Right renal pelvis (tissue), 4 donors: ENCODE data around the gene DUSP16. TPM values are rescaled to one million over a fixed set of nuclear protein-coding genes. Genes with fewer than 3 reads are reported as not detected.
"Not testable (repeated sequence)": the region's sequence is repeated elsewhere in the genome, so short reads cannot be mapped to it uniquely, and the experiment has no call there.

Experiments used
- DNase-seq, 4 donors: peaks; one replicate each; pipeline ENCODE4 v3.0.0-alpha.2; 2013; ENCODE audit warnings: low read depth in 4 of 4, low spot score in 3 of 4, missing footprints in 1 of 4
- polyA plus RNA-seq, 4 donors: library from polyadenylated mRNA; unstranded; fragments of 120-200 nt; gene quantifications; one replicate each; pipeline ENCODE4 v1.2.1, GENCODE V29; 2013; ENCODE audit not compliant: insufficient read length in 4 of 4

The DUSP16 gene
- polyA plus RNA-seq, 4 donors = 25.1 to 28.7 (median 26.0) TPM

DNA sequence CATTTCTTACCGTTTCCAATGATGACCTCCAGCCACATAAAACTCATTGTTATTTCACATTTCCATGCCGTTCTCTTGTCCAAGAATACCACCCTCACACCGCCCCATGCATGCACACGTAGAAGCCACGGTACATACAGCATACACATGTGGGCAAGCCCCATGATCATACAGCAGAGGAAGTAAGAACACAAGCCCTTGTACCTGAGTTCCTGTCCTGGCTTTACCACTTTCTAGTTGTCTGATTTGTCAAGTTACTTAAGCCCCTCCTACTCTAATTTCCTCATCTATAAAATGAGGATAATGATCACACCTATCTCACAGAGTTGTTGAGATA lies 59.9 kb downstream of the DUSP16 start:
- DNase-seq = no peak

DNA sequence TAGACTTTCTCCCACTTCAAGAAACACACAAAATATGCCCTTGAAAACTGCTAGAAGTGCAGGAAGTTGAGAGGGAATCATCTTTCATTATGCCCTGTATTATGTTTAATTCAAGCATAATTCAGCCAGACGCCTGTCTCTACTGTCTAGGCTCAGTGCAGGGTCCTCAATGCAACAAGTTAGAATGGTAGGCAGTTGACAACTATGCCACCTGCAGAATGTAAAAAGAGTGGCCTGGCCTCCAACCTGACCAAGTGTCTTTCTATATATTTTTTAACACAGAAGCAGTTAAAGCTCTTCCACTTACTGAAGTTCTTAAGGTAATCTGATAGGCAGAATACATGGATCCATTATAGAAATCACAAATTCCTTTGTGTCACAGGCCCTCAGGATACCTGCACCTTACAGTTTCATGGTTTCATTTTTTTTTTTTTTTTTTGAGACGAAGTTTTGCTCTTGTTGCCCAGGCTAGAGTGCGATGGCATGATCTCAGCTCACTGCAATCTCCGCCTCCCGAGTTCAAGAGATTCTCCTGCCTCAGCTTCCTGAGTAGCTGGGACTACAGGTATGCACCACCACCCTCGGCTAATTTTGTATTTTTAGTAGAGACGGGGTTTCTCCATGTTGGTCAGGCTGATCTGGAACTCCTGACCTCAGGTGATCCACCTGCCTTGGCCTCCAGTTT lies 60.4 kb downstream of the DUSP16 start:
- DNase-seq = not testable (repeated sequence)

DNA sequence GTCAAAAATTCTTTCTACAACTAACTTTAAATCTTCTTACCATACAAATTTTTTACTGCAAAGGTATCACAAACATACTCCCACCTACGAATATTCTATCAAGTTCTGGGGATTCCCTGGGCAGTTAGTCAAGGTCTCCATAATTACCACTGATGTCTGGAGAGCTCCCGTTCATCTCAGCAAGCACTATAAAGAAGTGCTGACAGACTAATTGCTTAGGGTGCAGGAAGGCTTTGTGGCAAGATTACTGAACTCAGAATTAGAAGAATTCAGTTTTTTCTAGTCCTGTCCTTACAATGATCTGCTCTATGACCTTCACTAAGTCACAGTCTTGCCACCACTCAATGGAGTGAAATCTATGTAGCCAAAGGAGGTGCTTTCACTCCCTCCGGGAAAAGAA lies 61.5 kb downstream of the DUSP16 start:
- DNase-seq = no peak

DNA sequence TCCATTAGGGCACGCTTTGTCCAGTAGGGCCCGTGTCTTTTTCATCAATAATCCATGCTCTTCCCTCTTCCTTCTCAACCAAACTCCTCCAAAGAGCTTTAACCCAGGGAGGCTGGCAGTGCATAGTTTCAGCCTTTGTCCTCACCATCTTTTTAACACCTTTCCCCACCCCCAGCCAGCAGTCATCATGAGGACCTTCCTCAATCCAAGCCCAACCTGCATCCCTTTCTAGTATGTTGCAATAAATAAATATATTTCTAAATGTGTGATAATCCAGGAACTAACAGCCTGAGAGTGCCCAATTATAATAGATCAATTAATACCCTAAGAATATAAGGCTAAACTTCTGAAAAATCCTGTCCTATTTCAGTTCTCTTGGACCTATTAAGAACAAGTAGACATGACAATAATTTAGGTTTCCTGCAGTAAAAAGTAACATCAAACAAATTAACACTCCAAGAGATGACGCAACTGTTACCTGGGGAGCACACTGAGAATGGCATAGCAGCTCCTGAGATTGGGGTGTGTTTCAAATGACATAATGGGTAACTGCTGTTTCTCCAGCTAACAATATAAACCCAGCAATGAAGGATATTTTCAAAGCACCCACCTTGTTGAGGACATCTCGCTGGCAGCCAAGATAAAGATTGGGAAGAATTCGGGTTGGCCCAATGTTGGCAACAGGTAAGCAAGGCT lies 62.6 kb downstream of the DUSP16 start:
- no peak for DNase-seq

DNA sequence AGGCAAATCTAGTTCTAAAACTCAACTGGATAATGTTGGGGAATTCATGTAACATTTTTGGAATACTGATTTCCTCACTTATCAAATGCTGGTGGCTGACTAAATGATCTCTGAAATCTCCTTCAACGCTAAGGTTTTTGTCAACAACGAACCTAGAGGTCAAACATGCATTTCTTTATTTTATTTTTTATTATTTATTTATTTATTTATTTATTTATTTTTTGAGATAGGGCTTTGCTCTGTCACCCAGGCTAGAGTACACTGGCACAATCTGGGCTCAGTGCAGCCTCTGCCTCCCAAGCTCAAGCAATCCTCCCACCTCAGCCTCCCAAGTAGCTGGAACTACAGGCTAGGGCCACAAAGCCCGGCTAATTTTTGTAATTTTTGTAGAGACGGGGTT lies 64.5 kb downstream of the DUSP16 start:
- no peak for DNase-seq

DNA sequence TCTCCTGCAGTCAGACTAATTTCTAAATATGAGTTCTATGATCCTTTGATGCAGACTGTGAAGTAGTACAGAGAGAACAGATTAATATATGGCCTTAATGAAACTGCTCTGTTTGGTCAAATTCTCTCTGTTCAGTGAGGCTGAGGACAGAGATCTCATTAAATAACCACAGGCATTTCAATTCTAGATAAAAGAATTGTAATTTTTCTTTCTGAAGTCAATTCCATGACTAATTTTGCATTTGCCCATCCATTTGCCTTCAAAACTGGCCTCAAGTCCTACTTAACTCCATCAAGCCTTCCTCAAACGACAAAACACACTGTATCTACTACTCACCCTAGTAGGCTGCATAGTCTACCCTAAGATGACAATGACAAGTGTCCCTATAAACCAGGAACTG lies 67.1 kb downstream of the DUSP16 start:
- no peak for DNase-seq

DNA sequence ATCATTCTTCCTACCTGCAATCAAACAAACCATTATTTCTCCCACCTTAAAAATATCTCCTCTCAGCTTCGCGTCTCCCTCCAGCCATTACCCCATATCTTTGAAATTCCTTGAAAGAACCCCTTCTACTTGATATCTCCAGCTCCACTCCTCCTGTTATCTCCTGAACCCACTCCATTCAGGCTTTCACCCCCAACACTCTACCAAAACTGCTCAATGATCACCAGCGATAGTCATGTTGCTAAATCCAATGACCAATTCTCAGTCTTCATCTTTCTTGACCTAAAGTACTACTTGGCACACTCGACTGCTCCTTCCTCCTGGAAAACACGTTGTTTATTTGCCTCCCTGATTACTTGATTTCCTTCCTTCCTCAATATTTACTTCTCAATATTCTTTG lies 70.1 kb downstream of the DUSP16 start:
- DNase-seq = no peak

DNA sequence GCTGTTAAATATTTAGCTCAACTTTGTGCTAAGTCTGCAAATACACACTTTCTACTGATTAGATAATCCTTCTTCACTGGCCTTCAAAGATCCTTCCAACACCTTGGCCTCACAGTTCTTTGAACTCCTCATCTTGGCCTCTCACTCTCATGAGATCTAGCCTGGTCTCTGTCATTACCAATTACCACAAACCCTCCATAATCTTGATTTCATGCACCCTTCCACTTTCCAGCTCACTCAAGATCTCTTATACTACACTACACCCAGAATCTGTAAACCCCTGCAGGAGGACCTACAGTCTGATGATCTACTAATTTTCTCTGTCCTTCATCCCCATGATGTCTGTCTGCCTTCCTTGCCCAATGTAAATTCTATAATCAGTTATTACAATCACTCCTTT lies 71.1 kb downstream of the DUSP16 start:
- DNase-seq = no peak

DNA sequence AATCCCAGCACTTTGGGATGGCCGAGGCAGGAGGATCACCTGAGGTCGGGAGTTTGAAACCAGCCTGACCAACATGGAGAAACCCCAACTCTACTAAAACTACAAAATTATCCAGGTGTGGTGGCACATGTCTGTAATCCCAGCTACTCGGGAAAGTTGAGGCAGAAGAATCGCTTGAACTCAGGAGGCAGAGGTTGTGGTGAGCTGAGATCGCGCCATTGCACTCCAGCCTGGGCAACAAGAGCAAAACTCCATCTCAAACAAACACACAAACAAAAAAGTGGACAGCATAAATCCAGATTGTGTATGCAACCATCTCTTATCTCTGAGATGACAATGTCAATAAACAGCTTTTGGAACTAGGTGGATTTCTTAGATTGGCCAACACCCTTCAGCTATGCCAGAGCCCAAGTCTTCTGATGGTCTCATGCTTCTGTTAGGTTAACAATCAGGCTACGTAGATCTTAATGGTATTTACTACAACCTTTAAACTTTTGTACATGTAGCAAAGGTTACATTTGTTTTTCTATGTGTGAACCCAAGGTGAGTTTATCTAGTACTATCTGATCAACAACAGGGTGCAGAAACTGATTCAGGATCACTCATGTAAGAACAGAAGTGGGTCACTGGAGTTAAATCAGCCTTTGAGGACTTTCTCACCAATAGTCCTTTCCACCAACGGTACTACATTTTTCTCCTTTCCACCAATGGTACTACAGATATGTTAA lies 73.7 kb downstream of the DUSP16 start:
- no peak for DNase-seq

DNA sequence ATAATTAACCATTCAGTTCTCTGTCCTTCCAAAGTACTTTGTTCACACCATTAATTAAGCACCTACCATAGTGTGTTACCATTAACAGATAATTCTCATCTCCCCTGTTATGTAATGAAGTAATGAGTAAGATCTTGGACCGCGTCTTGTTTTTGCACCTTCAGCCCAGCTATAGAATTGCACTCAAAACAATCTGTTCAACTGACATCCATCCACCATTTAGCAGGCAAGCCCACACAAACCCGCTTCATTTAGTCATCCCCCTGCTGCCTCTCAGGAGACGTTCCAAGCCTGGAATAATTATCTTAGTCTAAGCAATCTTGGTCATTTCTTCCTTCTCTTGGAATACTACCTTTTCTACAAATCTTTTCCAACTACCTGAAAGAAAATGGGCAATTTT lies 74.4 kb downstream of the DUSP16 start:
- no peak for DNase-seq

DNA sequence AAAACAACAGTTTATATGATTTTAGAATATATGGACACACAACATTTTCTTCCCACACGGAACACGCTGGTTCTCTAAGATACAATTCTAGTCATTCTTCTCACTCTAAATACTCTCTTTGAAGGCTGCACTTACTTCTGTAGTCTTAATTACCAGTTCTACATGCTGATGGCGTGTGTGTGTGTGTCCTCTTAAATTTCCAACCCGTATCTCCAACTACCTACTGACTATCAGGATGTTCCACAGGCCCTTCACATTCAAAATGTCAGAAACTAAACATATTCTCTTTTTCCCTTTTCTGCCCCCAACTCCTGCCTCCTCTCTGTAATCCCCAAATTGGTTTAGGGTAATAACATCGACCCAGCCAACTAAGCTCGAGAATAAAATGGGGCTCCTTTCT lies 75.2 kb downstream of the DUSP16 start:
- no peak for DNase-seq

DNA sequence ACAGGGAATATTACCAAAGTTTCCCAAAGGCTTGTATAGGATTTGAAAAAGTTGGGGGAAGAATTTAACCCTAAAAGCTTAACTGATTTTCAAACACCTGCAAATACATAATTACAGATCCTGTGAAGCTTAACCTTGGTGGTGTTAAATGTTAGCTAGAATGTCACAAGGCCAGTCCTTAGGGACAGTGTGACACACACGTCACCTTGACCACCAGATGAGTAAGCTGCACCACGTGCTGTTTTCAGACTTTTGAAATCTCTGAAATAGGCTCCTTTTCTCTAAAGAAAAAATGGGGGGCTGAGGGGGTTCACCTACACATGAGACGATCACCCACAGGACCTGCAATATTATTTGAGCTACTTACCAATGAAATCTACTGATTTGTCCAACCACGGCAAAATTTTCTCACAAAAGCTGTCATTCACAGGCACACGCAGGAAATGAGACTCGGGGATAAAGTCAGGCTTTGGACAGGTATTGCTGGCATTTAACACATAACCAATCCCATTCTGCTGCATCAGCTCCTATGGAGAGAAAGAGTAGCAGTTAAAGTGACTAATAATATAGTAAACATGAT lies 75.9 kb downstream of the DUSP16 start:
- no peak for DNase-seq

DNA sequence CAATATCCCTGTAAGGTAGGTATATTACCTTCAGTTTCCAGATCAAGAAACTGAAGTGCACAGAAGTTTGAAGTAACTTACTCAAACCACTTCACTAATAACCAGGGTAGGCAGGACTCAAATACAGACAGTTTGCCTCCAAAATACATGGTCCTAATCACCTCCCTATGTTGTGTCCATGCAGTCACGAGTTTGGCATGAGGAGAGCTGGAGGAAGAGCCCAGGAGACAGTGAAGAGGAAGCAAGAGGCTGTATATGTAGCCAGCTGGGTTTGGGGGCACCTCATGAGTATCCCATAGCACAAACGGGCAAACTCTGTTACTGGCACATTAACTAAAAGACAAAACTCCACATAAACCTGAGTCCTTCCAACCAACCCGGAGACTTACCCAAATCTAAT lies 79.2 kb downstream of the DUSP16 start:
- DNase-seq = no peak

DNA sequence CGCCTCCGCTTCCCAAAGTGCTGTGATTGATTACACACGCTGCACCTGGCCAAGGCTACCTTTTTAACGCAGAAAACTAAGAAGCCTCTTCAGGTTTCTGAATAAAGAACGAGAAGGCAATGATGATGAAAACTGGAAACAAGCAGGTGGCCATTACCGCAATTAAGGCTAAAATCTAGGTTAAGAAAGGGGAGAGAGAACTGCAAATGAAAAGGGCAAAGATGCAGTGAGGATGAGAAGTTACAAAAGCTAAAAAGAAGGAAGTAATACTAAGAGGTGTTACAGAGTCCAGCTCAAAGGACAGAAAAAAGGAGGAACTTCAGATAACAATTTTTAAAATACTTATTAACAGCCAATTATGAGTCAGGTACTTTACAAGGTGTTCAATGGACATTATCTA lies 79.7 kb downstream of the DUSP16 start:
- no peak for DNase-seq

DNA sequence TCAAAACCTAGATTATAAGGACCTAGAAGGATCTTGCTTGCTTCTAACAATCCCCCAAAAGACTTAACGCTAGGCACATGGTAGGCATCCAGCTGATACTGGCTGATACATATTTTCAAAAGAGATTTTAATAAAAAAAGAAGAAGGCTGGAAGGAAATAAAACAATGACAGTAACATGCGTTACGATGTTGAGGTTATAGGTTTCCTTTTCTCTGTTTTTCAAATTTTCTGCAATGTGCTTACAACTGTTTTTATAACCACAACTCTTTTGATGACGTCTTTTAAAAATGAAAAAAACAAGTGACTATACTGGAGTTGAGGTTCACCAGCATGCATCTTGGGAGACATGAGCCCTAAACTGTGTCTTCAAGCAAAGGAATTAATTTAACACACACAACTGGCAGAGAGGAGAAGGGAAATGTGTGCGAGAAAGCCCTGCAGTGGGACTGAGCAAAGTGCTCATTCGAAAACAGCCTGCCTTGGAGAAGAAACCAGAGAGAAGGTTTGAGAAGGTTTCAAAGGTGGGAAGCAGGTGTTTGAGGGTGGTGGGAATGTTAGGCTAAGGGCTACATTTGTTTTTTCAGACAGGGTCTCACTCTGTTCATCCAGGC lies 80.4 kb downstream of the DUSP16 start:
- DNase-seq = no peak

DNA sequence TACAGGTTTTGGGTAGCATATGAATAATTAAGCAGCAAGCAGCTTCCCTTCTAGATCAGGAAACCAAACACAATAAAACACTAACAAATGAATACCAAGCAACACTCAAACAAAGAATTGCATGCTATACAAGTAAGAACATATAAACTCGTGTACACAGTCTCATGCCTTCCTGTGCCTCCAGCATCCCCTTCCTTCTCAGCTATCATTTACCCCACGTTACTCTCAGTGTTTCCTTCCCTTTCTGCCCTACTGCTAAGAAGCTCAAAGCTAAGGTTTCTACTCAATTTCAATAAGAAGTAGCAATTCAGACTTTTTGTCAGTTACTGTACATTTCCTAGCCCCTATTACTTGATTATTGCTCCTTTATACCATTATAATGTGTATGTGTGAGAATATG lies 81.0 kb downstream of the DUSP16 start:
- DNase-seq = no peak

DNA sequence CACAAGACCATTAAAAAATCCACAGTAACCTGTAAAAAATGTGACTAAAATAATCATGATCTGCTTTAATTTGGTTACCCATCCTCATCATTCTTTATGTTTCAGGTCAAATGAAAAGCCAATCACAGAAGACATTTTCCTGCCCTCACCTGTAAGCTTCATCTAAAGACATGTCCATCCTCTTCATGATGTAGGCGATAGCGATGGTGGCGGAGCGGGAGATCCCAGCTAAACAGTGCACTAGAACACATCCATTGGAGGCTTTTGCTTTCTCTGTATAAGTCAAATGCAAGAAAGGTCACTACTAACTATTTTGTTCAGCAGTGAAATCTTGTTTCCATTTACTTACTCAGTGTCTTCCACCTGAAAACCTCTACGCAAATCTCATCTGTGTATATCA lies 82.6 kb downstream of the DUSP16 start:
- no peak for DNase-seq

DNA sequence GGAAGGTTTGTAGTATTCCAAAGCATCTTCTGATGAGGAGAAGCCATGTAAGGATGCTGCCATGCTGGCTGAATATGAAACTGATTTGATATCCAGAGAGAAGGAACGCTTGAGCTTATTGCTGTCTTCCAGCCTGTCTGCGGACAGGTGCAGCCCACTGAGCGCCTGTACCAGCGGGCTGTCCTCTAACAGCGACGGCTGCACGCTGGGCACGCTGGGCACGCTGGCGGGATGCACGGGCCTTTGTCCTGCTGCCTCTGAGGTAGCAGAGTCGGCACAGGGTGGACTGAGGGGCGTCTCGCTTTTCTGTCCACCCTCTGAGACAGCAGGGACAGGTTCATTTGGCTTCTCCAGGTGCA lies 85.2 kb downstream of the DUSP16 start:
- no peak for DNase-seq

DNA sequence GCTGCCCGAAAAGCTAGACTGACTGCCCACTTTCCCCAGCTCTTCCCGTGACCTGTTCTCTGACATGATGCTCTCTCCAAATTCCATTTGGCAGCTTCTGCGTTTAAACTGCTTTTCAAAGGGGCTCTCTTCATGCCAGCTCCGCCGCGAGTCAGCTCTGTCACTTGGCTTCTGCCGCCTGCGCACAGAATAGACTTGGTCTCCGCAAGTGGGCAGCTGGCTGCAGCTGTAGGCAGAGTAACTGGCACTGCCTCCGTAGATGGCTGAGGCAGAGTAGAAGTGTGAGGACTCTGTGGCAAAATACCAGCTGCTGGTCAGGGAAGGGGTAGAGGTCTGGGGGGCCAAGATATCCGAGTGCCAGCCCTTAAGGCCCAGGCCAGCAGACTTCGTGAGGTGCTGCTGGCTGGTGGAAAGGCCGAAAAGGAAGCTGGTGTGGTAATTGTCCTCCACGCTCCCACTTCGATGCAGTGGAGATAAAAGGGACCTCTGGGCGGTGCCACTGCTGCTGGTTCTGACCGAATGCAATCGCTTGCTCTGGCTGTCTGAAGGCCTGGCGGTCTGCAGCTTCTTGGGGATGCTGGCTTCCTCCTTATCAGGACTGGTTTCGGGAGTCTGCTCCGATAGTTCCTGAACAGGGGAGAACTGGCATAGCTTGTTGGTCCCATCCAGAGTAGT lies 85.7 kb downstream of the DUSP16 start:
- DNase-seq = no peak

DNA sequence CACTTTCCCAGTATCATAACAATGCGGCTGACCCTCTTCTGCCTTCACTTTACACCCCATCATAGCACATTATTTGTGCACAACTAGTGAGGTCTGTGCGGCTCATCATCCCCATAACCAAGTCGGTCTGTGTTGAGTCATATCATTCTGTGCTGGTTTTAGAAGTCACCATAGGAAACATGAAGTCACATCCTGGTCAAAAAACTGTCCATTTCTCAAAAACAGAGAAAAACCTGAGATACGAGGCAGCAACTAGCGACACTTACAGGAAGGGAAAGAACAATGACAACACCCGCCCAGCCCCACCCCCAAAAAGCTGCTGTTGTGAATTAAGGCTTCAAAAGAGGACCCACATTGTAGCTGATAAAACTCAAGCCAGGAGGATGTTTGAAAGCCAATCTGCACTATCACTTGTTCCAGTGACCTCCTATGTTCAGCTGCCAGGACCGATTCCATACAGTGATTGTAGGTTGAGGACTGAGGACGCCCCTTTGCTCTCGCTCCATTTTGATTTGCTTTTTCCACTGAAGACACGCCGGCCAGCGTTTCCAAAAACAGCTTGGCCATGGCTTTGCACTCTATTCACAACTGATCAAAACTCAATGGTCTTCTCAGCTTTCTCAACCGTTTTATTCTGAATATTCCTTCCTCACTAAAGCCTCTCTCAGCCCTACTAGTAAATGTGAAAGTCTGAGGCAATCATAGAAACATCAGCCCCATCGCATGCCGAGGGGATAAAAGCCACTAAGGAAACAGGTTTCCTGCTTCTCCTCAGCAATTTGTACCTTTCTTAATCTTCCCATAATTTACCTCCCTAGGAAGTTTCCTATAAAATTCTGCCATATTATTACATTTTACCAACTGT lies 87.5 kb downstream of the DUSP16 start:
- no peak for DNase-seq
